ENCODE measurements around the gene CDC73. TPM values are rescaled to one million over a fixed set of nuclear protein-coding genes. Genes with fewer than 3 reads are reported as not detected.

Gene CDC73
- total RNA-seq, 1 experiment from 2014 or later = 78.2 TPM

GRCh38 chr1:193262661-193263060, 140.8 kb downstream of the CDC73 start:
- no peak for TF ChIP-seq TCF7L2 (IDR thresholded peaks at IDR 0.05; ENCODE audit: low read depth, low read length)
- TF ChIP-seq REST (IDR thresholded peaks at IDR 0.05; ENCODE audit: insufficient read depth in 1 of 2, low read depth in 2 of 2, low read length in 1 of 2) = no peak
- no peak for TF ChIP-seq SIN3A (IDR thresholded peaks at IDR 0.05; ENCODE audit: borderline replicate concordance, insufficient read depth, low read depth, low read length)
- no peak for TF ChIP-seq POLR2AphosphoS5 (IDR thresholded peaks at IDR 0.05; ENCODE audit: low read depth, low read length)
- intact Hi-C loops (cut with micrococcal nuclease; ENCODE audit: unreplicated experiment) (no loop called here), in situ Hi-C loops (cut with HindIII; ENCODE audit: low pct_unique_long_range_greater_than_20kb, low sequenced_read_pairs) (no loop called here)
- no peaks in the 10 kb centered on the region for H3K9me3 ChIP-seq (ENCODE audit: control insufficient read depth, insufficient read depth, low read depth, low read length)
- no peak overlapping the region for H3K4me3 ChIP-seq (ENCODE audit: low read depth in 2 of 2, low read length in 2 of 2)
- peaks cover 4% of the 10 kb centered on the region; the same call in 1 of the 2 replicates for H3K36me3 ChIP-seq (ENCODE audit: control insufficient read depth, insufficient read depth, low read length)
- no TSS peak for BruUV-seq (replicated peaks)
- no peak for DNase-seq (ENCODE audit: low read depth, low spot score)
- no peaks in the 10 kb centered on the region for H3K27me3 ChIP-seq (ENCODE audit: control insufficient read depth, insufficient read depth, low read length)
- no peak for ATAC-seq
- ChIA-PET POLR2A (no interaction called here), CTCF (no interaction called here)
- no peak overlapping the region for H3K27ac ChIP-seq (ENCODE audit: low read length)
- H3K4me1 ChIP-seq (ENCODE audit: control insufficient read depth, insufficient read depth, low read length) = no peaks in the 10 kb centered on the region

- Histone ChIP-seq H3K4me3 (ENCODE audit: low read depth in 2 of 2, low read length in 2 of 2) (no peak overlapping the region), H3K27me3 (ENCODE audit: control insufficient read depth, insufficient read depth, low read length) (no peaks in the 10 kb centered on the region), H3K4me1 (ENCODE audit: control insufficient read depth, insufficient read depth, low read length) (no peaks in the 10 kb centered on the region), H3K27ac (ENCODE audit: low read length) (no peak overlapping the region), H3K9me3 (ENCODE audit: control insufficient read depth, insufficient read depth, low read depth, low read length) (no peaks in the 10 kb centered on the region), H3K36me3 (ENCODE audit: control insufficient read depth, insufficient read depth, low read length) (no peaks in the 10 kb centered on the region)
- intact Hi-C loops (cut with micrococcal nuclease; ENCODE audit: unreplicated experiment) (no loop called here), in situ Hi-C loops (cut with HindIII; ENCODE audit: low pct_unique_long_range_greater_than_20kb, low sequenced_read_pairs) (no loop called here)
- TF ChIP-seq REST (IDR thresholded peaks at IDR 0.05; ENCODE audit: insufficient read depth in 1 of 2, low read depth in 2 of 2, low read length in 1 of 2) = no peak
- no peak for TF ChIP-seq CTCF (IDR thresholded peaks at IDR 0.05)
- no peak for TF ChIP-seq TCF7L2 (IDR thresholded peaks at IDR 0.05; ENCODE audit: low read depth, low read length)
- TF ChIP-seq SIN3A (IDR thresholded peaks at IDR 0.05; ENCODE audit: borderline replicate concordance, insufficient read depth, low read depth, low read length) = no peak
- TF ChIP-seq POLR2AphosphoS5 (IDR thresholded peaks at IDR 0.05; ENCODE audit: low read depth, low read length) = no peak
- POLR2A ChIA-PET = no interaction called here
- BruUV-seq (replicated peaks) = no TSS peak
- ATAC-seq (no peak), DNase-seq (ENCODE audit: low read depth, low spot score) (no peak)
- CTCF ChIA-PET = interaction anchor here (0.7 kb wide), 1 partner anchor 65 kb away, joined by 11 read pairs; no protein-coding TSS in a partner anchor
These were observed 142.7 kb downstream of the CDC73 start for GRCh38 chr1:193264313-193265065.
